B cell (primary cell): ENCODE data around the gene DRAXIN. TPM values are rescaled to one million over a fixed set of nuclear protein-coding genes. Genes with fewer than 3 reads are reported as not detected.

Source experiments
- ATAC-seq: fragments of 200-7000 bp; cut with Tn5 transposase; one replicate; pipeline ENCODE4 v1.10.0; 2021; ENCODE audit warnings: low read depth, mild to moderate bottlenecking, moderate number of reproducible peaks, moderate library complexity
- CTCF ChIA-PET: fragments of 350-600 bp; sonication (Branson Sonifier 250); formaldehyde crosslinking; loops from one replicate; lab custom pipeline; 2021; ENCODE audit warnings: antibody characterized with exemption, inconsistent platforms; lab: Charles Lee
- POLR2A ChIA-PET: fragments of 350-600 bp; sonication (Branson Sonifier 250); formaldehyde crosslinking; loops from one replicate; lab custom pipeline; 2021; ENCODE audit warnings: antibody characterized with exemption; lab: Charles Lee
- DNase-seq: peaks from one replicate; pipeline ENCODE4 v3.0.0; 2013
- H2AFZ ChIP-seq: 2 replicates; pipeline ENCODE4 v1.6.1; 2012; ENCODE audit warnings: mild to moderate bottlenecking, low read depth, low read length; ENCODE audit not compliant: insufficient read depth, poor library complexity, severe bottlenecking
- H3K27ac ChIP-seq, 2 donors: 1 replicate in 1 of 2; 2 replicates in 1 of 2; pipeline ENCODE4 v1.5.1; 2012 to 2013; ENCODE audit warnings: low read length in 2 of 2, mild to moderate bottlenecking in 2 of 2, moderate library complexity in 1 of 2
- H3K27me3 ChIP-seq, 4 experiments: fragments of 200-600 bp in 1 of 4; sonication (generic) in 1 of 4; replicated peaks in 1 of 4; 1 replicate in 2 of 4; 2 replicates in 2 of 4; pipeline versions ENCODE4 v1.6.1 to v1.7.0; 2013 to 2016; ENCODE audit warnings: low read length in 3 of 4, mild to moderate bottlenecking in 2 of 4, mixed read lengths in 1 of 4, moderate library complexity in 1 of 4; ENCODE audit not compliant: insufficient read depth in 4 of 4, control insufficient read depth in 3 of 4; ENCODE audit errors: control extremely low read depth in 1 of 4
- H3K36me3 ChIP-seq, 2 experiments: replicated peaks in 1 of 2; 1 replicate in 1 of 2; 2 replicates in 1 of 2; pipeline versions ENCODE4 v1.6.1 to v1.7.1; 2013; ENCODE audit warnings: low read length in 1 of 2; ENCODE audit not compliant: insufficient read depth in 2 of 2, control insufficient read depth in 1 of 2; ENCODE audit errors: control extremely low read depth in 1 of 2, extremely low read depth in 1 of 2
- H3K4me1 ChIP-seq, 2 donors: fragments of 200-600 bp in 1 of 2; sonication (generic) in 1 of 2; 1 replicate in 1 of 2; 2 replicates in 1 of 2; pipeline versions ENCODE4 v1.5.1 to v1.6.1; 2013 to 2017; ENCODE audit warnings: low read length in 2 of 2; ENCODE audit not compliant: control insufficient read depth in 2 of 2, insufficient read depth in 2 of 2
- H3K4me2 ChIP-seq: replicated peaks from 2 replicates; pipeline ENCODE3; 2012; ENCODE audit warnings: mild to moderate bottlenecking, low read depth, low read length; ENCODE audit not compliant: poor library complexity, severe bottlenecking
- H3K4me3 ChIP-seq, 5 experiments: fragments of 200-600 bp in 1 of 5; sonication (generic) in 1 of 5; 1 replicate in 3 of 5; 2 replicates in 2 of 5; pipeline versions ENCODE4 v1.5.1 to v1.7.0; 2011 to 2016; ENCODE audit warnings: low read length in 4 of 5, mild to moderate bottlenecking in 4 of 5, low read depth in 2 of 5, control low read depth in 1 of 5, moderate library complexity in 1 of 5; ENCODE audit not compliant: insufficient read depth in 1 of 5; ENCODE audit errors: control extremely low read depth in 1 of 5, extremely low read depth in 1 of 5
- H3K79me2 ChIP-seq: fragments of 200-600 bp; sonication (generic); one replicate; pipeline ENCODE4 v1.6.0; 2016; ENCODE audit warnings: low read length; ENCODE audit not compliant: control insufficient read depth, insufficient read depth
- H3K9ac ChIP-seq: fragments of 200-600 bp; sonication (generic); 2 replicates; pipeline ENCODE4 v1.6.1; 2017; ENCODE audit warnings: mild to moderate bottlenecking, low read length, moderate library complexity
- H3K9me3 ChIP-seq, 3 donors: one replicate each; pipeline versions ENCODE4 v1.6.1 to v1.7.1; 2013; ENCODE audit warnings: low read length in 2 of 3; ENCODE audit not compliant: control insufficient read depth in 2 of 3, insufficient read depth in 1 of 3; ENCODE audit errors: control extremely low read depth in 1 of 3
- H4K20me1 ChIP-seq: 2 replicates; pipeline ENCODE4 v1.6.0; 2012; ENCODE audit warnings: mild to moderate bottlenecking, low read length; ENCODE audit not compliant: insufficient read depth, control insufficient read depth, poor library complexity, severe bottlenecking
- H3K27ac Mint-ChIP-seq: one replicate; pipeline ENCODE4 v1.8.0; 2021; ENCODE audit warnings: mixed read lengths
- H3K27me3 Mint-ChIP-seq: one replicate; pipeline ENCODE4 v1.8.0; 2021; ENCODE audit warnings: mixed read lengths
- H3K4me1 Mint-ChIP-seq: one replicate; pipeline ENCODE4 v1.8.0; 2021; ENCODE audit warnings: mixed read lengths
- H3K4me3 Mint-ChIP-seq: one replicate; pipeline ENCODE4 v1.8.0; 2021; ENCODE audit warnings: mixed read lengths
- H3K9me3 Mint-ChIP-seq: one replicate; pipeline ENCODE4 v1.8.0; 2022; ENCODE audit warnings: mixed read lengths; ENCODE audit not compliant: insufficient read depth
- CTCF ChIP-seq: fragments of 200-600 bp; IDR thresholded peaks from one replicate; pipeline ENCODE4 v1.8.0; 2022; ENCODE audit warnings: antibody characterized with exemption, mild to moderate bottlenecking
- EZH2 ChIP-seq: IDR thresholded peaks from 2 replicates; pipeline ENCODE4 v1.6.1; 2012; ENCODE audit warnings: borderline replicate concordance, low read depth, mild to moderate bottlenecking, moderate library complexity, low read length; ENCODE audit not compliant: insufficient read depth, poor library complexity, severe bottlenecking
- WGBS: methylation state at CpG from one replicate; pipeline ENCODE4 v1.1.5; 2013; ENCODE audit warnings: missing lambda C conversion rate; ENCODE audit not compliant: insufficient coverage; 5-methylcytosine and 5-hydroxymethylcytosine counted together
- intact Hi-C: fragments of 100-400 bp; cut with micrococcal nuclease; formaldehyde crosslinking; loops from one replicate; pipeline ENCODE4 v1.10.0; 2022
- polyA plus RNA-seq: library from polyadenylated mRNA; depleted of rRNA; stranded (reverse); fragments of >200 nt; gene quantifications from 2 replicates; pipeline ENCODE4 v1.2.3, GENCODE V29; 2012
- total RNA-seq, 2 donors: library from RNA; stranded (reverse); fragments of 120-200 nt in 1 of 2; gene quantifications; 1 replicate in 1 of 2; 2 replicates in 1 of 2; pipeline versions ENCODE4 v1.2.3 to v1.2.4, GENCODE V29; 2013 to 2022

DRAXIN gene
- total and polyA plus RNA-seq, 2 donors (not counting 1 experiment from before 2014, with no cell fraction given) = 0.21 to 0.30 TPM

DNA sequence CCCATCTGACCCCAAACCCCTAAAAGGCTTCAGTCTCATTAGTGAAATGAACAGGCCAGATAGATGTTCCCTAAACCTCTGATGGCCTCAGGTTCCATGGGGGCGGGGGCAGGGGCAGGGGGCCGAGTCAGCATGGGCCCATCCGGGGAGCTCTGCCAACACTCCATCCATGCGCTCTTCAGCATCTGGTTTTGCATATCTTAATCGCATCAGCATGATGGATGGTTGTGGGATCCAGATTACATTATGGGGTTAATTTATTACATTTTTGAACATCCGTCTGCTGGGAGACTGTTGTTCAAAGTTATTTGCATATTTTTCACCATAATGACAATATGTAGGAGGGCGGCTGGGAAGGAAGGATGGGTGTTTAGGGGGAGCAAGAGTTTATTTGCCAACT lies 7.4 kb upstream of the DRAXIN start:
- Histone ChIP-seq H4K20me1 (no peaks in the 10 kb centered on the region), H3K79me2 (no peaks in the 10 kb centered on the region), H3K4me3 (no peak overlapping the region), H3K27ac (no peak overlapping the region), H3K4me1 (peaks cover 11 to 20% of the 10 kb centered on the region in 2 donors), H3K4me2 (peak overlapping the region; percentile 25), H3K9ac (no peak overlapping the region), H3K9me3 (no peaks in the 10 kb centered on the region), H3K36me3 (no peaks in the 10 kb centered on the region), H3K27me3 (peaks cover 0 to 12% (median 0%) of the 10 kb centered on the region in 4 experiments), H2AFZ (peak overlapping the region; percentile 23)
- Mint-ChIP-seq H3K9me3 (no peaks in the 10 kb centered on the region), H3K27me3 (peaks cover 11% of the 10 kb centered on the region), H3K4me3 (no peak overlapping the region), H3K4me1 (peaks cover 18% of the 10 kb centered on the region), H3K27ac (no peak overlapping the region)
- intact Hi-C loops = loop anchor here (5.0 to 10.0 kb wide), 2 partner anchors 123 to 989 kb away; partner anchors contain the start of genes CLCN6 and MTHFR
- ChIA-PET CTCF (interaction anchor here (3.3 to 4.2 kb wide), 2 partner anchors 20 to 36 kb away, joined by 18 to 23 read pairs; partner anchors contain the start of gene FBXO6), POLR2A (no interaction called here)
- no CpG with 5 or more reads among the region's 7 CpGs for WGBS
- no peak for DNase-seq
- no peak for ATAC-seq
- no peak for TF ChIP-seq CTCF
- TF ChIP-seq EZH2 = no peak

DNA sequence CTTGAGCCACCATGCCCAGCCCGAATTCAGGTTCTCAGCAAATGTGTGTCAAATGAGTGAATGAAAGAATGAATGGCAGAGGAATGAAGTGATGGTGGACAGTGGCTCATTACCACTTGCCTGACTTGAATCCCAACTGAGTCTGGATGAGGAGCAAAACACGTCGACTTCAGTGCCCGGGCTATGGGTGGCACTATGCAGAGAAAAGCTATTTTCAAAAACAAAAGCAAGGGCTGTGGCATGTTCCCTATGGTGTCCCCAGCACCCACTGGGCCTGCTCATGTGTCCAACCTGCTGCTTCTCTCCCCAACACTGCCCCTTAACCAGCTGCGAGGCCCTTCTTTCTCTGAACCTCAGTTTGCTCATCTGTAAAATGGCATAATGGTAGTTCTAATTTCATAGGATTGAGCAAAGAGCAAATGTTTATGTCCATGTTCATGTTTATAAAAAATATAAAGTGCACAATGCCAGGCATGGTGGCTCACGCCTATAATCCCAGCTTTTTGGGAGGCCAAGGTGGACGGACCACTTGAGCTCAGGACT lies 6.2 kb upstream of the DRAXIN start:
- Histone ChIP-seq H2AFZ (no peak overlapping the region), H3K4me2 (no peak overlapping the region), H3K4me1 (peaks cover 10 to 21% of the 10 kb centered on the region in 2 donors), H3K27me3 (peaks cover 0 to 22% (median 7%) of the 10 kb centered on the region in 4 experiments), H4K20me1 (no peaks in the 10 kb centered on the region), H3K9ac (no peak overlapping the region), H3K79me2 (no peaks in the 10 kb centered on the region), H3K9me3 (no peaks in the 10 kb centered on the region), H3K36me3 (no peaks in the 10 kb centered on the region), H3K4me3 (no peak overlapping the region), H3K27ac (no peak overlapping the region)
- H3K27ac Mint-ChIP-seq = no peak overlapping the region
- TF ChIP-seq EZH2 (no peak), CTCF (no peak)
- POLR2A ChIA-PET = interaction anchor here (0.7 kb wide), 1 partner anchor 33 kb away, joined by 3 read pairs; no protein-coding TSS in a partner anchor
- ATAC-seq (no peak), DNase-seq (no peak)
- no peak overlapping the region for H3K4me3 Mint-ChIP-seq
- H3K9me3 Mint-ChIP-seq = no peaks in the 10 kb centered on the region
- intact Hi-C loops = loop anchor here (10.0 kb wide), 1 partner anchor 990 kb away; no protein-coding TSS in a partner anchor
- H3K4me1 Mint-ChIP-seq = peaks cover 15% of the 10 kb centered on the region
- CTCF ChIA-PET = interaction anchor here (0.5 to 4.2 kb wide), 3 partner anchors 22 to 1901 kb away, joined by 3 to 23 read pairs (median 11); partner anchors contain the start of gene FBXO6
- 70% methylated on average over 4 of the region's 7 CpGs for WGBS
- H3K27me3 Mint-ChIP-seq = peaks cover 19% of the 10 kb centered on the region
